ENCODE results near the gene KCNQ1. TPM values are rescaled to one million over a fixed set of nuclear protein-coding genes. Genes with fewer than 3 reads are reported as not detected.

Gene KCNQ1
- total RNA-seq, 1 experiment from 2014 or later: not detected

DNA sequence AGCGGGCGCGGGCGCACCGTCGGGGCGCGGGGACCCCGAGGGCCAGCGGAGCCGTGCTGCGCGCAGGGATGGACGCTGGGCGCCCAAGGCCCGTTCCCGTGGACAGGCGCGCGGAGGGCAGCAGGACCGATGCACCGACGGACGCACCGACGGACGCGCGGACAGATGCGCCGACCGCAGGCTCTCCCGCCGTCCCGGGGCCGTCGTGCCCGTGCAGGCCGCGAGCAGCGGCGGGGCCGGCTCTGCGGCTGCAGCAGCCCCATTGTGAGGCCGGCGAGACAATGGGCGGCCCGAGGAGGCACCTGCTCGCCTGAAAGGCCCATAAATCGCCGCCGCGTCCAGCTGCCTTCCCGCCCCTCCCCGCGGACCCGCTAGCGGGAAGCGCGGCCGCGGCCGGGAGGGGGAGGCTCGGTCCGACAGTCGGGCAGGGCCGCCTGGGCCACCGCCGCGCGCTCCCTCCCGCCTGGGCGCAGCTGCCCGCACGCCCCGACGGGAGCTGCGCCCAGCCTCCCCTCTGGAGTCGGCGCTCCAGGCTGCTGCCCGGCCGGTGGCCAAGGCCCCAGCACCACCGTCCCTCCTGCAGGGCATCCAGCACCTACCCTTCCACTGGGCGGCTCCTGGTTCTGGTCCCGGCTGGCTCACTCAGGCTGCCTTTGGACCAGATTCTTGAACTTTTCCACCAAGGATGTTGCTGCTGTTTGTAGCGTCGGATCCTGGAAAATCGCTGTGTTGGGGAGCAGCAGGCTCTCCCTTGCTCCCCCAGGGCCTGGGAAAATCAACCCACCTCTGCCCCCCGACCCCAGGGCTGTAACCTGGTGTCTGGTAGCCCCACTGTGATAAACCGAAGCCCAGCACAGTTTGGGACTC lies 425.0 kb downstream of the KCNQ1 start:
- intact Hi-C loops (cut with micrococcal nuclease): no loop called here
- DNase-seq (ENCODE audit: unreplicated experiment): no peak
- no peak overlapping the region for H3K27ac Mint-ChIP-seq (ENCODE audit: low read depth, unreplicated experiment)
- TF ChIP-seq, protein P1, sequence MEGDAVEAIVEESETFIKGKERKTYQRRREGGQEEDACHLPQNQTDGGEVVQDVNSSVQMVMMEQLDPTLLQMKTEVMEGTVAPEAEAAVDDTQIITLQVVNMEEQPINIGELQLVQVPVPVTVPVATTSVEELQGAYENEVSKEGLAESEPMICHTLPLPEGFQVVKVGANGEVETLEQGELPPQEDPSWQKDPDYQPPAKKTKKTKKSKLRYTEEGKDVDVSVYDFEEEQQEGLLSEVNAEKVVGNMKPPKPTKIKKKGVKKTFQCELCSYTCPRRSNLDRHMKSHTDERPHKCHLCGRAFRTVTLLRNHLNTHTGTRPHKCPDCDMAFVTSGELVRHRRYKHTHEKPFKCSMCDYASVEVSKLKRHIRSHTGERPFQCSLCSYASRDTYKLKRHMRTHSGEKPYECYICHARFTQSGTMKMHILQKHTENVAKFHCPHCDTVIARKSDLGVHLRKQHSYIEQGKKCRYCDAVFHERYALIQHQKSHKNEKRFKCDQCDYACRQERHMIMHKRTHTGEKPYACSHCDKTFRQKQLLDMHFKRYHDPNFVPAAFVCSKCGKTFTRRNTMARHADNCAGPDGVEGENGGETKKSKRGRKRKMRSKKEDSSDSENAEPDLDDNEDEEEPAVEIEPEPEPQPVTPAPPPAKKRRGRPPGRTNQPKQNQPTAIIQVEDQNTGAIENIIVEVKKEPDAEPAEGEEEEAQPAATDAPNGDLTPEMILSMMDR (IDR thresholded peaks at IDR 0.05; ENCODE audit: unreplicated experiment): no peak
- ChIA-PET POLR2A (no interaction called here), CTCF (interaction anchor here (0.5 kb wide), 1 partner anchor 386 kb away, joined by 3 read pairs; no protein-coding TSS in a partner anchor)
- peaks cover 4% of the 10 kb centered on the region for H3K27me3 Mint-ChIP-seq (ENCODE audit: insufficient read depth, unreplicated experiment)
- H3K9me3 Mint-ChIP-seq (ENCODE audit: unreplicated experiment): no peaks in the 10 kb centered on the region
- H3K4me3 Mint-ChIP-seq (ENCODE audit: unreplicated experiment): no peak overlapping the region
- H3K36me3 Mint-ChIP-seq (ENCODE audit: insufficient read depth, unreplicated experiment): no peaks in the 10 kb centered on the region
- BruUV-seq (replicated peaks): no TSS peak
- H3K4me1 Mint-ChIP-seq (ENCODE audit: insufficient read depth, unreplicated experiment): no peaks in the 10 kb centered on the region

DNA sequence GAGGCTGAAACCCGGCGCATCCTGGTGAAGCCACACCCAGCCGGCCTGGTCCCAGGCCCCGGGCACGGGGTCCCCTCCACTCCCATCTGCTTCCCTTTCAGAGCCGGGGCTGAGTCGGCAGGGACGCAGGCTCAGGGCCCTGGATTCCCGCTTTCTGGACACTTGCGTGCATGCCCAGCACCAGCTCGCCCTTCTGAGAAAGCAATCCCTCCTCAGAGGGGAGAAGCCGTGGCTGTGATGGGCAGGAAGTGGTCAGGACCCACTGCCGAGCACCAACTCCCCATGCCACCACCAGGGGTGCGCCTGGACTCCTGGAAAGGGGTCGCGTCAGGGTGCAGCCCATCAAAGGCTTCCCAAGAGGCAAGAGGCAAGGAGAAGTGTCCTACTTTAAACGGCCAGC lies 425.7 kb downstream of the KCNQ1 start:
- BruUV-seq (replicated peaks): no TSS peak
- H3K4me1 Mint-ChIP-seq (ENCODE audit: insufficient read depth, unreplicated experiment): no peaks in the 10 kb centered on the region
- TF ChIP-seq, protein P1 (IDR thresholded peaks at IDR 0.05; ENCODE audit: unreplicated experiment): no peak
- no peak overlapping the region for H3K4me3 Mint-ChIP-seq (ENCODE audit: unreplicated experiment)
- no peak overlapping the region for H3K27ac Mint-ChIP-seq (ENCODE audit: low read depth, unreplicated experiment)
- no peak for DNase-seq (ENCODE audit: unreplicated experiment)
- H3K27me3 Mint-ChIP-seq (ENCODE audit: insufficient read depth, unreplicated experiment): no peaks in the 10 kb centered on the region
- no peaks in the 10 kb centered on the region for H3K36me3 Mint-ChIP-seq (ENCODE audit: insufficient read depth, unreplicated experiment)
- intact Hi-C loops (cut with micrococcal nuclease): no loop called here
- ChIA-PET CTCF (interaction anchor here (0.5 kb wide), 1 partner anchor 387 kb away, joined by 3 read pairs; no protein-coding TSS in a partner anchor), POLR2A (no interaction called here)
- no peaks in the 10 kb centered on the region for H3K9me3 Mint-ChIP-seq (ENCODE audit: unreplicated experiment)

DNA sequence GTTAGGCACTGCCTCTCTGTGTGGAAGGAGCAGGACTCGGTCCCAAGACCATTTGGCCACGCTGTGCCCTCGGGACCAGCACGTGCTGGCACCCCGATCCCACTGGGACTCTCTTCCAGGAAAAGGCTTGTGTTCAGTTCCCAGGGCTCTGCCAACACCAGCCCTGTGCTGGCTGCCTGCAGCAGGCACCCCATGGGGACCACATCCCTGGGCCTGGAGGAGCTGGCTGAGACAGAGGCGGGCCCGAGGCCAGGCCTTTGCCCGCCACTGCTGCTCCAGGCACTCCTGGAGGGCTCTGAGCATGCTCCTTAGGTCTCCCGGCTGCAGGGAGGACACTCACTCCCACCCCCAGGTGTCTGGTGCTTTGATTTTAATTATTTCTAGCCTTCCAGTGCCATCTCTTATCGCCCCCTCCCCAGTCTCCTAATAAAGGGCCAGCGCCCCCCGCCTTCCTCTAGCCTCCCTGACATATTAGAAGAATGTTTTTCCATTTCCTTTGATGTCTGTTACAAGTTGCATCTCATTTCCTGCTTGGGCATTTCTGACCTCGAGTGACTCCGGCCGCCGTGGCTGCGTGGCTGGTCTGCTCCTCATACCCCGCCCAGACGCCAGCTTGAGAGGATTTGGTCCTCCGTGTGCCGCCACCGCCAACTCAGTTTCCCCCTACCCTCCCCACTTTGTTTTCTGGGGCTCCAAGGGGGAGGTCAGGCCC lies 426.3 kb downstream of the KCNQ1 start:
- ChIA-PET CTCF (no interaction called here), POLR2A (no interaction called here)
- H3K4me3 Mint-ChIP-seq (ENCODE audit: unreplicated experiment): no peak overlapping the region
- DNase-seq (ENCODE audit: unreplicated experiment): no peak
- H3K36me3 Mint-ChIP-seq (ENCODE audit: insufficient read depth, unreplicated experiment): no peaks in the 10 kb centered on the region
- TF ChIP-seq, protein P1 (IDR thresholded peaks at IDR 0.05; ENCODE audit: unreplicated experiment): no peak
- no peak overlapping the region for H3K27ac Mint-ChIP-seq (ENCODE audit: low read depth, unreplicated experiment)
- no peaks in the 10 kb centered on the region for H3K4me1 Mint-ChIP-seq (ENCODE audit: insufficient read depth, unreplicated experiment)
- no TSS peak for BruUV-seq (replicated peaks)
- intact Hi-C loops (cut with micrococcal nuclease): no loop called here
- H3K27me3 Mint-ChIP-seq (ENCODE audit: insufficient read depth, unreplicated experiment): no peaks in the 10 kb centered on the region
- no peaks in the 10 kb centered on the region for H3K9me3 Mint-ChIP-seq (ENCODE audit: unreplicated experiment)

DNA sequence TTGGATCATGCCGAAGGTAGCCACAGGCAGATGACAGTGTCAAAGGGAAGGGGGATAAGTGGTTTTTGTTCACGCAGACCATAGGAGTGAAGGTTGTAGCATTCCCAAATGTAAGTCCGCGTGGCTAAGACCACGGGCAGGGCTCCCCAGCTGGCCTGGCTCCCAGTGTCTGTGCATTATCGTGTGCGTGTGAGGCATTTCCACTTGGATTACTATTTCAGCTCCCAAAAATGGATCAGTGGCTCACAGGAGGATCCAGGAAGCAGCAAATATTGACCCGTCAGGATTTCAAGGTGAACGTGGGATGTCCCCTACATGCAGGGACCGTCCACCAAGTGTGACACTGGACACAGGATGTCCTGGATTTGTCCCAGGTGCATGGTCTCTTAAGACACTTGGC lies 430.2 kb downstream of the KCNQ1 start:
- TF ChIP-seq, protein P1 (IDR thresholded peaks at IDR 0.05; ENCODE audit: unreplicated experiment): no peak
- Mint-ChIP-seq H3K27ac (ENCODE audit: low read depth, unreplicated experiment) (no peak overlapping the region), H3K4me3 (ENCODE audit: unreplicated experiment) (no peak overlapping the region), H3K9me3 (ENCODE audit: unreplicated experiment) (no peaks in the 10 kb centered on the region), H3K27me3 (ENCODE audit: insufficient read depth, unreplicated experiment) (no peaks in the 10 kb centered on the region), H3K36me3 (ENCODE audit: insufficient read depth, unreplicated experiment) (no peaks in the 10 kb centered on the region), H3K4me1 (ENCODE audit: insufficient read depth, unreplicated experiment) (peaks cover 5% of the 10 kb centered on the region)
- intact Hi-C loops (cut with micrococcal nuclease): no loop called here
- ChIA-PET POLR2A (no interaction called here), CTCF (interaction anchor here (0.6 kb wide), 1 partner anchor 13 kb away, joined by 3 read pairs; no protein-coding TSS in a partner anchor)
- BruUV-seq (replicated peaks): no TSS peak
- no peak for DNase-seq (ENCODE audit: unreplicated experiment)

Data from MCF 10A (cell line).